GM23248 (cell line): ENCODE results near the gene MON2. TPM values are rescaled to one million over a fixed set of nuclear protein-coding genes. Genes with fewer than 3 reads are reported as not detected.

Experiments
- DNase-seq: peaks from one replicate; pipeline ENCODE4 v3.0.0-alpha.2; 2015
- H2AFZ ChIP-seq: fragments of 200-600 bp; sonication (generic); 2 replicates; pipeline ENCODE4 v1.6.1; 2016; ENCODE audit warnings: antibody characterized with exemption
- H3F3A ChIP-seq: fragments of 200-600 bp; sonication (generic); 2 replicates; pipeline ENCODE4 v1.6.1; 2016; ENCODE audit warnings: mild to moderate bottlenecking, antibody characterized with exemption, mixed run types; ENCODE audit not compliant: insufficient read depth
- H3K27ac ChIP-seq: fragments of 200-600 bp; sonication (generic); 2 replicates; pipeline ENCODE4 v1.5.1; 2016; ENCODE audit warnings: mild to moderate bottlenecking
- H3K27me3 ChIP-seq: fragments of 200-600 bp; sonication (generic); replicated peaks from 2 replicates; pipeline ENCODE4 v1.6.1; 2016; ENCODE audit warnings: mild to moderate bottlenecking; ENCODE audit not compliant: insufficient read depth
- H3K36me3 ChIP-seq: fragments of 200-600 bp; sonication (generic); 2 replicates; pipeline ENCODE4 v1.6.1; 2016; ENCODE audit warnings: low read depth, mild to moderate bottlenecking
- H3K4me1 ChIP-seq: fragments of 200-600 bp; sonication (generic); 2 replicates; pipeline ENCODE4 v1.6.1; 2016; ENCODE audit warnings: mild to moderate bottlenecking; ENCODE audit not compliant: insufficient read depth
- H3K4me2 ChIP-seq: fragments of 200-600 bp; sonication (generic); one replicate; pipeline ENCODE4 v1.6.1; 2016; ENCODE audit warnings: mild to moderate bottlenecking; ENCODE audit not compliant: unreplicated experiment
- H3K4me3 ChIP-seq: fragments of 200-600 bp; sonication (generic); 2 replicates; pipeline ENCODE4 v1.5.1; 2016; ENCODE audit warnings: mild to moderate bottlenecking
- H3K79me2 ChIP-seq: fragments of 200-600 bp; sonication (generic); 2 replicates; pipeline ENCODE4 v1.6.1; 2016; ENCODE audit warnings: mild to moderate bottlenecking; ENCODE audit not compliant: insufficient read depth
- H3K9ac ChIP-seq: fragments of 200-600 bp; sonication (generic); 2 replicates; pipeline ENCODE4 v1.6.1; 2016; ENCODE audit warnings: mild to moderate bottlenecking
- H3K9me2 ChIP-seq: fragments of 200-600 bp; sonication (generic); 2 replicates; pipeline ENCODE4 v1.6.1; 2016; ENCODE audit warnings: mixed run types, mild to moderate bottlenecking, moderate library complexity; ENCODE audit not compliant: insufficient read depth
- H3K9me3 ChIP-seq: fragments of 200-600 bp; sonication (generic); one replicate; pipeline ENCODE4 v1.6.1; 2017; ENCODE audit warnings: low read depth
- H4K20me1 ChIP-seq: fragments of 200-600 bp; sonication (generic); 2 replicates; pipeline ENCODE4 v1.6.0; 2016; ENCODE audit not compliant: insufficient read depth
- EZH2 ChIP-seq: fragments of 200-600 bp; sonication (generic); IDR thresholded peaks from 2 replicates; pipeline ENCODE4 v1.6.1; 2018; ENCODE audit warnings: antibody characterized with exemption, mild to moderate bottlenecking; ENCODE audit not compliant: insufficient read depth, poor library complexity, severe bottlenecking
- EZH2phosphoT487 ChIP-seq: fragments of 200-600 bp; sonication (generic); IDR thresholded peaks from 2 replicates; pipeline ENCODE4 v1.6.1; 2018; ENCODE audit warnings: antibody characterized with exemption, moderate library complexity, mild to moderate bottlenecking, low read depth; ENCODE audit not compliant: insufficient read depth
- WGBS, 2 experiments: methylation state at CpG; one replicate each; pipeline ENCODE4 v1.1.6; 2015 to 2017; ENCODE audit warnings: low lambda C conversion rate in 2 of 2, low coverage in 1 of 2; ENCODE audit errors: missing lambda C conversion rate in 2 of 2; 5-methylcytosine and 5-hydroxymethylcytosine counted together
- in situ Hi-C: fragments of 300-500 bp; cut with MboI; formaldehyde crosslinking; loops from 2 replicates; pipeline ENCODE4 v1.15.0; 2020
- polyA plus RNA-seq: library from polyadenylated mRNA; unstranded; fragments of >200 nt; fragmentation: Nextera tagmentation; extraction: Ambion mirVana; gene quantifications from 2 replicates; pipeline ENCODE4 v1.2.1, GENCODE V29; 2016
- total RNA-seq: library from RNA; depleted of rRNA; stranded (reverse); fragments of >200 nt; shearing (Covaris generic); gene quantifications from 2 replicates; pipeline ENCODE4 v1.2.3, GENCODE V29; 2014

The MON2 gene
- total and polyA plus RNA-seq, 2 experiments from 2014 or later, result 22.1 to 26.8 TPM

DNA sequence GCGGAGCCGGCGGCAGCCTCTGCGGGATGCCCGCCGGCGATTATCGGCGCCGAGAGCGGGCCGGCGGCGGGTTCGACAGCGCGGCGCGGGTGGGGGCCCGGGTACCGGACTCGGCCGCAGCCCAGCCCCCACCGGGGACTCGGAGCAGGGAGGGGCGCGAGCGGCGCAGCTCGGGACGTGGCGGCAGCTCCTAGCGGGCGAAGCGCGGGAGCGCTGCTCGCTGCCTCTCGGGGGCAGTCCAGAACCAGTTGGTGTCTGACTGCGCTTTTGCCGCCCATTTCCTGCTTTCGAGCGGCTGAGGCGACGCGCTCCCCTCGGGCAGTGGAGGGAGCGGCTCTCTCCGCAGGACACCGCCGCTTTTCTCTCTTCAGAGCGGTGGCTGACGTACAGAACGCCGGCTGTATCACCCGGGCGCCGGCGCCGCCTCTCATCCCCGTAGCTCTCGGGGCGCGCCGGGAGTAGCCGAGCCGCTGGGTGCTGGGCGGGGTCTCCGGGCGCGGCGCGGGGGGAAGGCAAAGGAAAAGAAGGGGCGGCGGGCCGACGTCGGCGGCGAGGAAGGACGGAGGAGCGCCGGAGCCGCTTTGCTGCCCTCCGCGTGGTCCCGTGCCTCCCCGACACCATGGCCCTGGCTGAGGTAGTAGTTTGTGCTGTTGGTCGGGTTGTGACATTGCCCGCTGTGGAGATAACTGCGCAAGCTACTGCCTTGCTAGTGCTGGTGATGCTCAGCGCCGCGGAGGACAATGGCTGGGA, 136.6 kb downstream of the MON2 start:
- DNase-seq, result peak; percentile 96

DNA sequence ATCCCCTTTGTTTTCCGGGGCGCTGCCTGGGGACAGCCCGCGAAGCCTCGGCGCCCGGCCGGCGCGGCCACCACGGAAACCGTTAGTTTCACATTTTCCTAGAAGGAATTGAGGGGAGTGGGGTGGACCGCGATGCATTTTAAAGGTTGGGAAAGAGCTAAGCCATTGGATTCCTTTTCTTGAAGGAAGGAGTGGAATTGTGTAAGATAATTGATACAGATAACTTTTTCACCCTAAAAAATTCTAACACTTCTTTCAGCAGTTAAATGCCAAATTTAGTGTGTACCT, 137.1 kb downstream of the MON2 start:
- Histone ChIP-seq H3K9me3 (no peaks in the 10 kb centered on the region), H2AFZ (no peak overlapping the region), H3K79me2 (peaks cover 91% of the 10 kb centered on the region), H4K20me1 (no peaks in the 10 kb centered on the region), H3K4me2 (peak overlapping the region; percentile 99), H3K27me3 (no peaks in the 10 kb centered on the region), H3K36me3 (peaks cover 25% of the 10 kb centered on the region), H3K4me1 (peaks cover 41% of the 10 kb centered on the region), H3F3A (peaks cover 77% of the 10 kb centered on the region), H3K9ac (peak overlapping the region; percentile 100), H3K4me3 (peak overlapping the region; percentile 90), H3K9me2 (no peaks in the 10 kb centered on the region), H3K27ac (peak overlapping the region; percentile 100)
- TF ChIP-seq EZH2phosphoT487 (no peak), EZH2 (no peak)
- in situ Hi-C loops, result no loop called here
- no peak for DNase-seq
- 0 to 1% methylated on average over 14 of the region's 14 CpGs for WGBS, 2 experiments

More for the DNA sequence above, 136.6 kb downstream of the MON2 start:
- Histone ChIP-seq H2AFZ (peak overlapping the region; percentile 67; the same call in 1 of the 2 replicates), H3K9ac (peak overlapping the region; percentile 100), H3K36me3 (peaks cover 25% of the 10 kb centered on the region), H3K4me3 (peak overlapping the region; percentile 90), H3K27ac (peak overlapping the region; percentile 100), H3K4me2 (peak overlapping the region; percentile 99), H3K9me2 (no peaks in the 10 kb centered on the region), H3K79me2 (peaks cover 89% of the 10 kb centered on the region), H3K9me3 (no peaks in the 10 kb centered on the region), H3F3A (peaks cover 77% of the 10 kb centered on the region), H3K27me3 (no peaks in the 10 kb centered on the region), H3K4me1 (peaks cover 39% of the 10 kb centered on the region), H4K20me1 (no peaks in the 10 kb centered on the region)
- WGBS, 2 experiments, result 1 to 3% methylated on average over 51 to 57 of the region's 94 CpGs
- in situ Hi-C loops, result no loop called here
- TF ChIP-seq EZH2phosphoT487 (no peak), EZH2 (no peak)

DNA sequence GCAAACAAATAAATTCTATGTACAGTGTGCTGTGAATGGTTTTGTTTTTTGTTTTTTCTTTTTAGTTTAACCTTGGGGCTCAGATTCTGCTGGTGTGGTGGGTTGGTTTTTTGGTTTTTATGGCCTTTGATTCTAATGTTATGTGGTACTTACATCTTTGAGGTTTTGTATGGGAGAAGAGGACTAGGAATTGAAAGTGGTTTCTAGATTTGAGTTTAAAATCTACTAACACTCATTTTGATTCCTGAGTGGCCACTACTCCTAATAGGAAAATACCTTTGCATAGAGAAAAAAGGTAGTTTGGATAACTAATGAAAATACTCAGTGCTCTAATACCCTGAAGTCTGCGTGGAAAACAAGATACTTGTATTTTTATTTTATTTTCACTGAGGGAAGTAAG, 137.7 kb downstream of the MON2 start:
- no peaks in the 10 kb centered on the region for H3K9me2 ChIP-seq
- H3K4me2 ChIP-seq, result peak overlapping the region; percentile 99
- no peak for DNase-seq
- 0 out of 2 replicates have a peak, but pooled peaks cover under 1% of the 10 kb centered on the region for H4K20me1 ChIP-seq
- WGBS, 2 experiments, result 0% methylated on average over 1 of the region's 1 CpG
- in situ Hi-C loops, result no loop called here
- peaks cover 45% of the 10 kb centered on the region for H3K4me1 ChIP-seq
- H3K27ac ChIP-seq, result peak overlapping the region; percentile 100
- H3K36me3 ChIP-seq, result peaks cover 25% of the 10 kb centered on the region
- H3K9ac ChIP-seq, result peak overlapping the region; percentile 100
- H3K27me3 ChIP-seq, result no peaks in the 10 kb centered on the region
- TF ChIP-seq EZH2, result no peak
- TF ChIP-seq EZH2phosphoT487, result no peak
- peak overlapping the region; percentile 90 for H3K4me3 ChIP-seq
- no peak overlapping the region for H2AFZ ChIP-seq
- peaks cover 93% of the 10 kb centered on the region for H3K79me2 ChIP-seq
- H3F3A ChIP-seq, result peaks cover 82% of the 10 kb centered on the region
- H3K9me3 ChIP-seq, result no peaks in the 10 kb centered on the region

DNA sequence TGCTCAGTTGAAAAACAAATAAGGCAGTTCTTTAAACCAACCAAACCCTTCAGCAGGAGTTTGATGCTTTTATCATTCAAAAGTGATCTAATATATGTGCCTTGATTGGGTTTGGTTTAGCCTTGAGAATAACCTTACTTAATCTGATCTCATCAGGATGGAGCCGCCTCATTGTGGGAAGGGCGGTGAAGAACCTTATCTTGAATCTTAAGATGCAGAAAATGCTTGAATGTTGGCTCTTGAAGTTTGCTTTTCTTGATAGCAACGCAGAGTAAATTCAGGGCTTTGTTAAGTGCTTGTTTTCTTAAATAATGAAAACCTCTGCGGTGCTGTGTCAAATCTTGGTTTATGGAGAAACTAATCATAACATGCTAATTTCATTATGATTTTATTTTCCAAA, 138.2 kb downstream of the MON2 start:
- TF ChIP-seq EZH2 (no peak), EZH2phosphoT487 (0 out of 2 replicates have a peak, but pooled peaks have one; percentile 45)
- H3K4me3 ChIP-seq, result peak overlapping the region; percentile 90
- DNase-seq, result peak; percentile 66
- H3K4me2 ChIP-seq, result peak overlapping the region; percentile 99
- 1 to 3% methylated on average over 4 of the region's 4 CpGs for WGBS, 2 experiments
- peaks cover 25% of the 10 kb centered on the region for H3K36me3 ChIP-seq
- no peak overlapping the region for H2AFZ ChIP-seq
- H4K20me1 ChIP-seq, result 0 out of 2 replicates have a peak, but pooled peaks cover 5% of the 10 kb centered on the region
- H3K27ac ChIP-seq, result peak overlapping the region; percentile 100
- in situ Hi-C loops, result no loop called here
- H3K9ac ChIP-seq, result peak overlapping the region; percentile 100
- H3K4me1 ChIP-seq, result peaks cover 50% of the 10 kb centered on the region
- peaks cover 84% of the 10 kb centered on the region for H3F3A ChIP-seq
- H3K9me3 ChIP-seq, result no peaks in the 10 kb centered on the region
- H3K27me3 ChIP-seq, result no peaks in the 10 kb centered on the region
- H3K79me2 ChIP-seq, result peaks cover 95% of the 10 kb centered on the region
- H3K9me2 ChIP-seq, result no peaks in the 10 kb centered on the region
